ENCODE results near the gene PRDX5.

PRDX5 gene

DNA sequence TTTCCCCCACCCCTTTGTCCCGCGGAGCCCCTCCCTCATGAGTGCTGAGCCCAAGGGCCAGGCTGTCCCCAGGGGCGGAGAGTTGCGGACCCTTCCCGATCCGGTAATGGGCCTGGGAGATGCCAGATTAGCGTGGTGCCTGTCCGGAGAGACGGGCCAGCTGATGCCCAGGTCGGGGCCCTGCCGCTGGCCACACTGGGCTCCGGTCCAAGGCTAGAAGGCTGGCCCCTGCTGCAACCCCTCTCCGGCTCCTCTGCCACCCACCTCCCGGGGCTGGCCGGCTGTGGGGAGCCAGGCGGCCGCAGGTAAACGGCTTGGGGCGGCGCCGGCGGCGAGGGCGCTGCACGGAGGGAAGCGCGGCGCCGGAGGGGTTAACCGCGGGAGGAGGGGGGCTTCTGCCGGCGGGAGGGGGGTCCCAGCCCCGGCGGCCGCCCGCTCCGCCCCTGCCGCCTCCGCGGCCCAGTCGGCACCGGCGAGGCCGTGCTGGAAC, 26.6 kb upstream of the PRDX5 start, which contains the start of gene KCNK4:
TSS of gene KCNK4 (plus strand) at position 41 of the 490 bp plus-strand sequence. CDS start 1,717 bp downstream, outside the sequence.
- no peak within 1 kb of the TSS for H3K4me3 ChIP-seq (ENCODE audit: low read length)
- DNase-seq (ENCODE audit: low read depth) = no peak
- TF ChIP-seq, protein P1, sequence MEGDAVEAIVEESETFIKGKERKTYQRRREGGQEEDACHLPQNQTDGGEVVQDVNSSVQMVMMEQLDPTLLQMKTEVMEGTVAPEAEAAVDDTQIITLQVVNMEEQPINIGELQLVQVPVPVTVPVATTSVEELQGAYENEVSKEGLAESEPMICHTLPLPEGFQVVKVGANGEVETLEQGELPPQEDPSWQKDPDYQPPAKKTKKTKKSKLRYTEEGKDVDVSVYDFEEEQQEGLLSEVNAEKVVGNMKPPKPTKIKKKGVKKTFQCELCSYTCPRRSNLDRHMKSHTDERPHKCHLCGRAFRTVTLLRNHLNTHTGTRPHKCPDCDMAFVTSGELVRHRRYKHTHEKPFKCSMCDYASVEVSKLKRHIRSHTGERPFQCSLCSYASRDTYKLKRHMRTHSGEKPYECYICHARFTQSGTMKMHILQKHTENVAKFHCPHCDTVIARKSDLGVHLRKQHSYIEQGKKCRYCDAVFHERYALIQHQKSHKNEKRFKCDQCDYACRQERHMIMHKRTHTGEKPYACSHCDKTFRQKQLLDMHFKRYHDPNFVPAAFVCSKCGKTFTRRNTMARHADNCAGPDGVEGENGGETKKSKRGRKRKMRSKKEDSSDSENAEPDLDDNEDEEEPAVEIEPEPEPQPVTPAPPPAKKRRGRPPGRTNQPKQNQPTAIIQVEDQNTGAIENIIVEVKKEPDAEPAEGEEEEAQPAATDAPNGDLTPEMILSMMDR (IDR thresholded peaks at IDR 0.05; ENCODE audit: insufficient read depth, low read depth, low read length, missing control alignments) = no peak

- TF ChIP-seq, protein P1 (IDR thresholded peaks at IDR 0.05; ENCODE audit: insufficient read depth, low read depth, low read length, missing control alignments) = no peak
- no peak for DNase-seq (ENCODE audit: low read depth)
- peak overlapping the region; percentile 3 for H3K4me3 ChIP-seq (ENCODE audit: low read length)
These were observed 26.0 kb upstream of the PRDX5 start for GRCh38 chr11:64291752-64292459.

GRCh38 chr11:64292460-64293254, 25.3 kb upstream of the PRDX5 start:
- TF ChIP-seq, protein P1 (IDR thresholded peaks at IDR 0.05; ENCODE audit: insufficient read depth, low read depth, low read length, missing control alignments) = no peak
- DNase-seq (ENCODE audit: low read depth) = no peak
- H3K4me3 ChIP-seq (ENCODE audit: low read length) = peak overlapping the region; percentile 3

DNA sequence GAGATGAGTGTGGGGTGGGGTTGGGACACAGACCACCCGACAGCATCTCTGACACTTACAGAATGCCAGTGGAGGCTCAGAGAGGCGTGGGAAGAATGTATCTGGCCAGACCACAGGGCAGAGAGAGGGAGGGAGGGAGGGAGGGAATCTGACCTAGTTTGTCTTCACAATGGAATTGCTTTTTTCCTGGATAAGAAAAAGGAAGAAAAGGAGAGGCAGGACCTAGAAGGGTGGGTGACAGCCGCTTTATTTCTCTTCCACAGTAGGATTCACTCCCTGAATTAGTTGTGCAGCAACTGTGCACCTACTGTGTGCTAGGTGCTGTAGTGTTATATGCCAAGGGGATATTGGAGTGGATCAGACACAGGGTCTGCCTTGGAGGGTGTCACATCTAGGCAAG, 23.1 kb upstream of the PRDX5 start:
- H3K4me3 ChIP-seq (ENCODE audit: low read length) = no peak overlapping the region
- DNase-seq (ENCODE audit: low read depth) = no peak
- TF ChIP-seq, protein P1 (IDR thresholded peaks at IDR 0.05; ENCODE audit: insufficient read depth, low read depth, low read length, missing control alignments) = no peak

DNA sequence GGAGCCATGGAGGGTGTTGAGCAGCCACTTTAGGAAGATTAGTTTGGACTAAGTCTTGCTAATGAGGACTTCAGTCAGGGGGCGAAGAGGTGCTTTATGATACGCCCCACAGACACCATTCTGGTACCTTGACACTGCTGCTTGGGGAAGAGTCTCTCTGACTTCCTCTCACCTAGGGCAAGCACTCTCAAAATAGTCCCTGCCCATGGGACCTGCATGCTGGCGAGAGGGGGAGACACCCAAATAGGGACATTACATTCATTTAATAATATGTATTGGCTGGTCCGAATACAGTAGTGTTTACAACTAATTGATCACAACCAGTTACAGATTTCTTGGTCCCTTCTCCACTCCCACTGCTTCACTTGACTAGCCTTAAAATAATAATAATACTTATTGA, 22.2 kb upstream of the PRDX5 start:
- H3K4me3 ChIP-seq (ENCODE audit: low read length) = no peak overlapping the region
- TF ChIP-seq, protein P1 (IDR thresholded peaks at IDR 0.05; ENCODE audit: insufficient read depth, low read depth, low read length, missing control alignments) = no peak
- DNase-seq (ENCODE audit: low read depth) = no peak

DNA sequence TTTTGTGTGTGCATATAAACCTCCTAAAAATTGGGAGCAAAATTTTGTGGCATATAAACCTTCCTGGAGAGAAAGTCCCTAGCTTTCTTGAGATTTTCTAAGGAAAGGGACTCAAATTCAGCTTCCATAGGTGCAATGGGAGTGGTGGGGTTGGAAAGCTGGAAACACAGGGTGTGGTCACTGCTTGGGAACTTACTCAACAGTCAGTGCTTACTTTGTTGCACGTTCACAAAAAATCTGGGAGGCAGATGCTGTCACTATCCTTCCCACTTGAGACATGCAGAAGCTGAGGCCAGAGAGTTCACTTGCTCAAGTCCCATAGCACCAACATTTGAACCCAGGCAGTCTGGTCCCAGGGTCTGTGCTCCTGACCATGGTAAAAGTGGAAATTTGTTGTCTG, 21.7 kb upstream of the PRDX5 start:
- TF ChIP-seq, protein P1 (IDR thresholded peaks at IDR 0.05; ENCODE audit: insufficient read depth, low read depth, low read length, missing control alignments) = no peak
- DNase-seq (ENCODE audit: low read depth) = peak; percentile 55
- no peak overlapping the region for H3K4me3 ChIP-seq (ENCODE audit: low read length)

Measured in epithelial cell of esophagus (primary cell).